Measurements from ENCODE around the gene FBXL22. TPM values are rescaled to one million over a fixed set of nuclear protein-coding genes. Genes with fewer than 3 reads are reported as not detected.

The FBXL22 gene
- total and polyA plus RNA-seq, 2 experiments from 2014 or later: 0.26 TPM; not detected in 1

- no peak overlapping the region for H3K4me3 ChIP-seq
- no peak overlapping the region for H3K4me2 ChIP-seq
- H3K36me3 ChIP-seq (ENCODE audit: insufficient read depth): no peaks in the 10 kb centered on the region
- DNase-seq (ENCODE audit: low spot score) (no peak), ATAC-seq (no peak)
- peaks cover 2% of the 10 kb centered on the region for H3K4me1 Mint-ChIP-seq
- H3F3A ChIP-seq (replicated peaks; ENCODE audit: low read depth): no peaks in the 10 kb centered on the region
- H3K4me1 ChIP-seq (ENCODE audit: insufficient read depth): 0 out of 2 replicates have a peak, but pooled peaks cover 5% of the 10 kb centered on the region
- H3K27ac Mint-ChIP-seq: no peak overlapping the region
- no peak overlapping the region for H3K27ac ChIP-seq (ENCODE audit: low read depth)
- H2AFZ ChIP-seq: no peak overlapping the region
- H4K20me1 ChIP-seq (replicated peaks; ENCODE audit: insufficient read depth): no peaks in the 10 kb centered on the region
- no peaks in the 10 kb centered on the region for H3K27me3 ChIP-seq (ENCODE audit: insufficient read depth)
- H3K4me3 Mint-ChIP-seq: no peak overlapping the region
- peaks cover 27% of the 10 kb centered on the region for H3K36me3 Mint-ChIP-seq (ENCODE audit: low read depth)
- no peaks in the 10 kb centered on the region for H3K79me2 ChIP-seq (replicated peaks; ENCODE audit: insufficient read depth)
- H3K9me2 ChIP-seq (ENCODE audit: insufficient read depth): no peaks in the 10 kb centered on the region
- H3K9me3 Mint-ChIP-seq: no peaks in the 10 kb centered on the region; the same call in 2 of the 3 replicates
- TF ChIP-seq ZNF331 (CRISPR knock-in tag; IDR thresholded peaks at IDR 0.05; ENCODE audit: low read depth) (no peak), STAT1 (IDR thresholded peaks at IDR 0.05; ENCODE audit: unreplicated experiment) (no peak), JUNB (IDR thresholded peaks at IDR 0.05; ENCODE audit: unreplicated experiment) (no peak), CTCF (conservative IDR thresholded peaks at IDR 0.05; ENCODE audit: low read depth in 2 of 2) (no peak), ZNF114 (CRISPR knock-in tag; IDR thresholded peaks at IDR 0.05) (no peak), EZH2phosphoT487 (IDR thresholded peaks at IDR 0.05; ENCODE audit: unreplicated experiment) (no peak)
- no peaks in the 10 kb centered on the region for H3K27me3 Mint-ChIP-seq (ENCODE audit: insufficient read depth, low read depth, poor library complexity)
Measured at GRCh38 chr15:63587527-63587926, 9.7 kb upstream of the FBXL22 start.

GRCh38 chr15:63588826-63589225, 8.4 kb upstream of the FBXL22 start:
- TF ChIP-seq EZH2phosphoT487 (IDR thresholded peaks at IDR 0.05; ENCODE audit: unreplicated experiment) (no peak), JUNB (IDR thresholded peaks at IDR 0.05; ENCODE audit: unreplicated experiment) (no peak), CTCF (conservative IDR thresholded peaks at IDR 0.05; ENCODE audit: low read depth in 2 of 2) (no peak), ZNF114 (CRISPR knock-in tag; IDR thresholded peaks at IDR 0.05) (no peak), NANOG (IDR thresholded peaks at IDR 0.05; ENCODE audit: borderline replicate concordance) (no peak)
- TF ChIP-seq, protein P1, sequence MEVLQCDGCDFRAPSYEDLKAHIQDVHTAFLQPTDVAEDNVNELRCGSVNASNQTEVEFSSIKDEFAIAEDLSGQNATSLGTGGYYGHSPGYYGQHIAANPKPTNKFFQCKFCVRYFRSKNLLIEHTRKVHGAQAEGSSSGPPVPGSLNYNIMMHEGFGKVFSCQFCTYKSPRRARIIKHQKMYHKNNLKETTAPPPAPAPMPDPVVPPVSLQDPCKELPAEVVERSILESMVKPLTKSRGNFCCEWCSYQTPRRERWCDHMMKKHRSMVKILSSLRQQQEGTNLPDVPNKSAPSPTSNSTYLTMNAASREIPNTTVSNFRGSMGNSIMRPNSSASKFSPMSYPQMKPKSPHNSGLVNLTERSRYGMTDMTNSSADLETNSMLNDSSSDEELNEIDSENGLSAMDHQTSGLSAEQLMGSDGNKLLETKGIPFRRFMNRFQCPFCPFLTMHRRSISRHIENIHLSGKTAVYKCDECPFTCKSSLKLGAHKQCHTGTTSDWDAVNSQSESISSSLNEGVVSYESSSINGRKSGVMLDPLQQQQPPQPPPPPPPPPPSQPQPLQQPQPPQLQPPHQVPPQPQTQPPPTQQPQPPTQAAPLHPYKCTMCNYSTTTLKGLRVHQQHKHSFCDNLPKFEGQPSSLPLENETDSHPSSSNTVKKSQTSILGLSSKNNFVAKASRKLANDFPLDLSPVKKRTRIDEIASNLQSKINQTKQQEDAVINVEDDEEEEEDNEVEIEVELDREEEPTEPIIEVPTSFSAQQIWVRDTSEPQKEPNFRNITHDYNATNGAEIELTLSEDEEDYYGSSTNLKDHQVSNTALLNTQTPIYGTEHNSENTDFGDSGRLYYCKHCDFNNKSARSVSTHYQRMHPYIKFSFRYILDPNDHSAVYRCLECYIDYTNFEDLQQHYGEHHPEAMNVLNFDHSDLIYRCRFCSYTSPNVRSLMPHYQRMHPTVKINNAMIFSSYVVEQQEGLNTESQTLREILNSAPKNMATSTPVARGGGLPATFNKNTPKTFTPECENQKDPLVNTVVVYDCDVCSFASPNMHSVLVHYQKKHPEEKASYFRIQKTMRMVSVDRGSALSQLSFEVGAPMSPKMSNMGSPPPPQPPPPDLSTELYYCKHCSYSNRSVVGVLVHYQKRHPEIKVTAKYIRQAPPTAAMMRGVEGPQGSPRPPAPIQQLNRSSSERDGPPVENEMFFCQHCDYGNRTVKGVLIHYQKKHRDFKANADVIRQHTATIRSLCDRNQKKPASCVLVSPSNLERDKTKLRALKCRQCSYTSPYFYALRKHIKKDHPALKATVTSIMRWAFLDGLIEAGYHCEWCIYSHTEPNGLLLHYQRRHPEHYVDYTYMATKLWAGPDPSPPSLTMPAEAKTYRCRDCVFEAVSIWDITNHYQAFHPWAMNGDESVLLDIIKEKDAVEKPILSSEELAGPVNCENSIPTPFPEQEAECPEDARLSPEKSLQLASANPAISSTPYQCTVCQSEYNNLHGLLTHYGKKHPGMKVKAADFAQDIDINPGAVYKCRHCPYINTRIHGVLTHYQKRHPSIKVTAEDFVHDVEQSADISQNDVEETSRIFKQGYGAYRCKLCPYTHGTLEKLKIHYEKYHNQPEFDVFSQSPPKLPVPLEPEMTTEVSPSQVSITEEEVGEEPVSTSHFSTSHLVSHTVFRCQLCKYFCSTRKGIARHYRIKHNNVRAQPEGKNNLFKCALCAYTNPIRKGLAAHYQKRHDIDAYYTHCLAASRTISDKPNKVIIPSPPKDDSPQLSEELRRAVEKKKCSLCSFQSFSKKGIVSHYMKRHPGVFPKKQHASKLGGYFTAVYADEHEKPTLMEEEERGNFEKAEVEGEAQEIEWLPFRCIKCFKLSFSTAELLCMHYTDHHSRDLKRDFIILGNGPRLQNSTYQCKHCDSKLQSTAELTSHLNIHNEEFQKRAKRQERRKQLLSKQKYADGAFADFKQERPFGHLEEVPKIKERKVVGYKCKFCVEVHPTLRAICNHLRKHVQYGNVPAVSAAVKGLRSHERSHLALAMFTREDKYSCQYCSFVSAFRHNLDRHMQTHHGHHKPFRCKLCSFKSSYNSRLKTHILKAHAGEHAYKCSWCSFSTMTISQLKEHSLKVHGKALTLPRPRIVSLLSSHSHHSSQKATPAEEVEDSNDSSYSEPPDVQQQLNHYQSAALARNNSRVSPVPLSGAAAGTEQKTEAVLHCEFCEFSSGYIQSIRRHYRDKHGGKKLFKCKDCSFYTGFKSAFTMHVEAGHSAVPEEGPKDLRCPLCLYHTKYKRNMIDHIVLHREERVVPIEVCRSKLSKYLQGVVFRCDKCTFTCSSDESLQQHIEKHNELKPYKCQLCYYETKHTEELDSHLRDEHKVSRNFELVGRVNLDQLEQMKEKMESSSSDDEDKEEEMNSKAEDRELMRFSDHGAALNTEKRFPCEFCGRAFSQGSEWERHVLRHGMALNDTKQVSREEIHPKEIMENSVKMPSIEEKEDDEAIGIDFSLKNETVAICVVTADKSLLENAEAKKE (CRISPR knock-in tag; IDR thresholded peaks at IDR 0.05): no peak
- TF ChIP-seq, protein P2, sequence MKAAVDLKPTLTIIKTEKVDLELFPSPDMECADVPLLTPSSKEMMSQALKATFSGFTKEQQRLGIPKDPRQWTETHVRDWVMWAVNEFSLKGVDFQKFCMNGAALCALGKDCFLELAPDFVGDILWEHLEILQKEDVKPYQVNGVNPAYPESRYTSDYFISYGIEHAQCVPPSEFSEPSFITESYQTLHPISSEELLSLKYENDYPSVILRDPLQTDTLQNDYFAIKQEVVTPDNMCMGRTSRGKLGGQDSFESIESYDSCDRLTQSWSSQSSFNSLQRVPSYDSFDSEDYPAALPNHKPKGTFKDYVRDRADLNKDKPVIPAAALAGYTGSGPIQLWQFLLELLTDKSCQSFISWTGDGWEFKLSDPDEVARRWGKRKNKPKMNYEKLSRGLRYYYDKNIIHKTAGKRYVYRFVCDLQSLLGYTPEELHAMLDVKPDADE (IDR thresholded peaks at IDR 0.05): no peak
- H3K27ac ChIP-seq (ENCODE audit: low read depth): no peak overlapping the region
- H3K4me1 Mint-ChIP-seq: no peaks in the 10 kb centered on the region; the same call in 2 of the 3 replicates
- H3K9me3 Mint-ChIP-seq: no peaks in the 10 kb centered on the region; the same call in 2 of the 3 replicates
- no peaks in the 10 kb centered on the region for H3K4me1 ChIP-seq (ENCODE audit: insufficient read depth)
- H3K79me2 ChIP-seq (replicated peaks; ENCODE audit: insufficient read depth): no peaks in the 10 kb centered on the region
- H3F3A ChIP-seq (replicated peaks; ENCODE audit: low read depth): no peaks in the 10 kb centered on the region
- no peaks in the 10 kb centered on the region for H3K9me2 ChIP-seq (ENCODE audit: insufficient read depth)
- H3K27me3 Mint-ChIP-seq (ENCODE audit: insufficient read depth, low read depth, poor library complexity): no peaks in the 10 kb centered on the region
- DNase-seq (ENCODE audit: low spot score) (no peak), ATAC-seq (no peak; the same call in 2 of the 3 replicates)
- peaks cover 25% of the 10 kb centered on the region for H3K36me3 Mint-ChIP-seq (ENCODE audit: low read depth)
- no peak overlapping the region for H2AFZ ChIP-seq
- H3K4me2 ChIP-seq: no peak overlapping the region
- no peak overlapping the region for H3K27ac Mint-ChIP-seq
- H3K4me3 Mint-ChIP-seq: no peak overlapping the region
- no peak overlapping the region for H3K4me3 ChIP-seq
- no peaks in the 10 kb centered on the region for H4K20me1 ChIP-seq (replicated peaks; ENCODE audit: insufficient read depth)
- no peaks in the 10 kb centered on the region for H3K36me3 ChIP-seq (ENCODE audit: insufficient read depth)
- no peaks in the 10 kb centered on the region for H3K27me3 ChIP-seq (ENCODE audit: insufficient read depth)

All from GM23338 (cell line).